ENCODE measurements around the gene DMWD.

GRCh38 chr19:45757695-45758094, 35.0 kb downstream of the DMWD start:
- TF ChIP-seq CTCF (IDR thresholded peaks at IDR 0.05) (no peak), POLR2A (IDR thresholded peaks at IDR 0.05) (no peak), POLR2AphosphoS5 (IDR thresholded peaks at IDR 0.05; ENCODE audit: insufficient read depth in 1 of 2, low read depth in 1 of 2) (no peak)

Data from vagina (tissue), 2 donors.